ENCODE measurements around the gene ARHGAP6.

DNA sequence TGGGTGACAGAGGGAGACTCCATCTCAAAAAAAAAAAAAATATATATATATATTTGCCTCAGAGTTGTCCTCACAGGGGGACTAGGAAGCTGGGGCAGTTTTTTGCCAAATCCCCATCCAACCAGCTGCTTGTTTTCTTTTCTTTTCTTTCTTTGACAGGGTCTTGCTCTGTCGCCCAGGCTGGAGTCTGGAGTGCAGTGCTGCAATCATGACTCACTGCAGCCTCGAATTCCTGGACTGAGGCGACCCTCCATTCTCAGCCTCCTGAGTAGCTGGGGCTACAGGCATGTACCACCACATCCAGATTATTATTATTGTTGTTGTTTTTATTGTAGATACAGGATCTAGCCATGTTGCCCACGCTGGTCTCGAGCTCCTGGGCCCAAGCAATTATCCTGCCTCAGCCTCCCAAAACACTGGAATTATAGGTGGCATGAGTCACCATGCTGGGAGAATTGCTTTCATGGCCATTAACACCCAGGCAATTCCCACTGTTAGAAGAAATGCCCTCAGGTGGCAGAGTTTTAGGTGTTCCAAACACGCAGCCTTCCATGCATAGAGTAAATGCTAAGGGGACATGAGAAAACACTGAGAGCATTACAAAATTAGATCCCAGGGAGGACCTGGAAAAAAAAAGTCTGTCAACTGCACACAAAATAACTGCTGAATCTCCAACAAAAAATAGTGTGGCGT, 98.0 kb downstream of the ARHGAP6 start:
- TF ChIP-seq ZC3H10 (CRISPR knock-in tag; IDR thresholded peaks at IDR 0.05) = no peak
- TF ChIP-seq ZFP30 (CRISPR knock-in tag; IDR thresholded peaks at IDR 0.05) = no peak
- TF ChIP-seq ZFP3 (CRISPR knock-in tag; IDR thresholded peaks at IDR 0.05) = no peak
- no peak for TF ChIP-seq CSDC2 (CRISPR knock-in tag; IDR thresholded peaks at IDR 0.05)
- TF ChIP-seq, protein P1, sequence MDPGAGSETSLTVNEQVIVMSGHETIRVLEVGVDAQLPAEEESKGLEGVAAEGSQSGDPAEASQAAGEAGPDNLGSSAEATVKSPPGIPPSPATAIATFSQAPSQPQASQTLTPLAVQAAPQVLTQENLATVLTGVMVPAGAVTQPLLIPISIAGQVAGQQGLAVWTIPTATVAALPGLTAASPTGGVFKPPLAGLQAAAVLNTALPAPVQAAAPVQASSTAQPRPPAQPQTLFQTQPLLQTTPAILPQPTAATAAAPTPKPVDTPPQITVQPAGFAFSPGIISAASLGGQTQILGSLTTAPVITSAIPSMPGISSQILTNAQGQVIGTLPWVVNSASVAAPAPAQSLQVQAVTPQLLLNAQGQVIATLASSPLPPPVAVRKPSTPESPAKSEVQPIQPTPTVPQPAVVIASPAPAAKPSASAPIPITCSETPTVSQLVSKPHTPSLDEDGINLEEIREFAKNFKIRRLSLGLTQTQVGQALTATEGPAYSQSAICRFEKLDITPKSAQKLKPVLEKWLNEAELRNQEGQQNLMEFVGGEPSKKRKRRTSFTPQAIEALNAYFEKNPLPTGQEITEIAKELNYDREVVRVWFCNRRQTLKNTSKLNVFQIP (CRISPR knock-in tag; IDR thresholded peaks at IDR 0.05; ENCODE audit: borderline replicate concordance, low read depth) = no peak
- TF ChIP-seq ZNF70 (CRISPR knock-in tag; IDR thresholded peaks at IDR 0.05) = no peak
